ENCODE measurements around the gene ELL. TPM values are rescaled to one million over a fixed set of nuclear protein-coding genes. Genes with fewer than 3 reads are reported as not detected.
"Not testable (repeated sequence)": the region's sequence is repeated elsewhere in the genome, so short reads cannot be mapped to it uniquely, and the experiment has no call there.

ELL gene
- polyA plus RNA-seq, 1 donor: 20.8 TPM

DNA sequence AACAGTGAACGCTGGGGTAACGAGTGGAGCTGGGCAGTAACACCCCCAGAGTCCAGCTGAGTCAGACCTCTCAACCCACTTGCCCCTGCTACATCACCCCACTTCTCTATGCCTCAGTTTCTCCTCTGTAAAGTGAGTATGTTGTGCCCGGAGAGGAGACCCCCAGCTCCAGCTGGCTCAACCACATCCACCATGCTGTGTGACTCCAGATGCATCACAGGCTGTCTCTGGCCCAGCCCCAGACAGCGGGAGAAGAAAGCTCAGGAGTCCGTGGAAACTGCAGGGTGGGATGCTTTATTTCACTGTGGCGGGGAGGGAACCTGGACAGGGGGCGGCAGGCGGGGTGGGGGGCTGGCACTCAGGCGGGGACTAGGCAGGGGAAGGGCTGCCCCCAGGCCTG, 9.6 kb upstream of the ELL start:
- no peak for DNase-seq

DNA sequence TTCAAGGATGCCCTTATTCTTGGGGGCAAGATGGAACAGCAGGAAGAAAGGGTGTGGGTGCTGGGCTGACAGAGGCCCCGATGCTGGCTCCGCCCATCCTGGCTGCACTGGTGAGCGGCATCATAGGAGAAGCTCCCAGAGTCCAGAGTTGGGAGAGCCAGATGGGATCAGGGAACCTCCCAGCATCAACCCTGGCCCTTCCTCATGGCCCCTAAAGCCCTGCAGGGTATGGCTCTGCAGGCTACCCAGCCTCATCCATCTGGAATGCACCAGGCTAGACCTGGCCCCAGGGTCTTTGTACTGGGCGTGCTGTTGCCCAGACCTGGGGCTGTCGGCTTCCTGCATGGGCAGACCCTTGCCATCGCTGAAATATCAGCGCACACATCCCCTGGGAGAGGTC, 7.9 kb upstream of the ELL start:
- DNase-seq: no peak

DNA sequence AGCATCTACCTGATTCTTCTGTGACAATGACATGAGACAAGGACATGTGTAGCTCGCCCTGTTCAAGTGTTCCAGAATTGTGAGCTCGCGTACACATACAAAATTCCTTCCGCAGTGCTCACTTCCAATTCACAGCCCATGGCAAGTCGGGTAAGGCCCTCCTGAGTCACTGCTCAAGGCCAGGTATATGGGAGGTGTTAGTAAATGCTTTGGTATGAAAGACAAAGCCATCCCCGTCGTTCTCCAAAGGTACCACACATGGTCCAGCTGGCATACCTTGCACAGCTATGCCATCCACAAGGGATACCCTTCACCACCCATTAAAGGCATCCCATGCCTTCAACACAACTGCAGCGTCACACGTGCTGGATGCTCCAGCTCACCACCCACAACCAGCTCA, 4.4 kb upstream of the ELL start:
- no peak for DNase-seq

DNA sequence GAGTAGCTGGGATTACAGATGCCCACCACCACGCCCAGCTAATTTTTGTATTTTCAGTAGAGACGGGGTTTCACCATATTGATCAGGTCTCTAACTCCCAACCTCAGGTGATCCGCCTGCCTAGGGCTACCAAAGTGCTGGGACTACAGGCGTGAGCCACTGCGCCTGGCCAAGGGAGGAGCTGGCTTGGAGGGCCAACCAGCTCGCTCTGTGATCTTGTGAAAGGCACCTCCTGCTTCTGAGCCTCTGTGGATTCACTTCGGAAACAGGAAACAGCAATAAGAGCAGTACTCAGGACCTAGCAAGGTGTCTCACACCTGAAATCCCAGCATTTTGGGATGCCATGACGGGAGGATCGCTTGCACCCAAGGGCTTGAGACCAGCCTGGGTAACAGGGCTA, 2.0 kb upstream of the ELL start:
- DNase-seq: no peak

DNA sequence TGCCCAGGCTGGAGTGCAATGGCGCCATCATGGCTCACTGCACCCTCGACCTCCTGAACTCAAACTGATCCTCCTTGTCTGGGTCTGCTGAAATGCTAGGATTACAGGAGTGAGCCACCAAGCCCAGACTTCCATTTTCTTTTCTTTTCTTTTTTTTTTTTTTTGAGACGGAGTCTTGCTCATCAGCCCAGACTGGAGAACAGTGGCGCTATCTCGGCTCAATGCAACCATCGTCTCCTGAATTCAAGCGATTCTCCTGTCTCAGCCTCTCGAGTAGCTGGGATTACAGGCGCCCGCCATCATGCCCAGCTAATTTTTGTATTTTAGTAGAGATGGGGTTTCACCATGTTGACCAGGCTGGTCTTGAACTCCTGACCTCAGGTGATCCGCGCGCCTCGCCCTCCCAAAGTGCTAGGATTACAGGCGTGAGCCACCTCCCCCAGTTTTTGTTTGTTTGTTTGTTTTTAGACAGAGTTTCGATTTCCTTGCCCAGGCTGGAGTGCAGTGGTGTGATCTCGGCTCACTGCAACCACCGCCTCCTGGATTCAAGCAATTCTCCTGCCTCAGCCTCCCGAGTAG, 1.1 kb upstream of the ELL start:
- not testable (repeated sequence) for DNase-seq

DNA sequence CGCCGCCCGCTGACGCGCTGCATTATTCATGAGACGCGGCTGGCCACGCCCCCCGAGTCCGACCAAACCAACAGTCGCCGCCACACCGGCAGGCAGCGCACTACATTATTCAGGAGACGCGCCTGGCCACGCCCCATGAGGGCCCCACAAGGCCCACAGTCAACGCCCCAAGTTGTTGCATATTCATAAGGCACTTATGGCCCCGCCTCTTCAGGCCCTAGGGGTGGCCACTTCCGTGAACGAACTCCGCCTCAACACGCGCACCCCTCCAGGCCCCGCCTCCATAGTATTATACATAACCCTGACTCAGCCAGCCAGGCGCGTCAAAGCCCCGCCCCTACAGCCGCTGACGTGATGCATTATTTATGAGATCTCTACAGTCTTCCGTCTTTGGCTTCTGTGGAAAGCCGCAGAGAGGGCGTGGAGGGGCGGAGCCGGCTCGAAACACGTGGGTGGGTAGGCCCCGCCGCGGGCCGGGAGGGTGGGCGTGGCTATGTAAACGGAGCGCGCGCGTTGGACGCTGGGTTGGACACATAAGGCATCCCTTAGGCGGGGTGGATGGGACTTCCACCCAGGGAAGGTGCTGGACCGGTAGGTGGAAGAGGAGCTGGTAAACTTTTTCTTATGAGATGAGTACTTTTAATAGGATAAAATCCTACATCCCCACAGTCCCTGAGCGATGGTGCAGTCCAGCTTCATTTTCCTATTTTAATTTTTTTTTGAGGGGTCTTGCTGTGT, 423 bp upstream of the ELL start:
- DNase-seq: peak; percentile 100

DNA sequence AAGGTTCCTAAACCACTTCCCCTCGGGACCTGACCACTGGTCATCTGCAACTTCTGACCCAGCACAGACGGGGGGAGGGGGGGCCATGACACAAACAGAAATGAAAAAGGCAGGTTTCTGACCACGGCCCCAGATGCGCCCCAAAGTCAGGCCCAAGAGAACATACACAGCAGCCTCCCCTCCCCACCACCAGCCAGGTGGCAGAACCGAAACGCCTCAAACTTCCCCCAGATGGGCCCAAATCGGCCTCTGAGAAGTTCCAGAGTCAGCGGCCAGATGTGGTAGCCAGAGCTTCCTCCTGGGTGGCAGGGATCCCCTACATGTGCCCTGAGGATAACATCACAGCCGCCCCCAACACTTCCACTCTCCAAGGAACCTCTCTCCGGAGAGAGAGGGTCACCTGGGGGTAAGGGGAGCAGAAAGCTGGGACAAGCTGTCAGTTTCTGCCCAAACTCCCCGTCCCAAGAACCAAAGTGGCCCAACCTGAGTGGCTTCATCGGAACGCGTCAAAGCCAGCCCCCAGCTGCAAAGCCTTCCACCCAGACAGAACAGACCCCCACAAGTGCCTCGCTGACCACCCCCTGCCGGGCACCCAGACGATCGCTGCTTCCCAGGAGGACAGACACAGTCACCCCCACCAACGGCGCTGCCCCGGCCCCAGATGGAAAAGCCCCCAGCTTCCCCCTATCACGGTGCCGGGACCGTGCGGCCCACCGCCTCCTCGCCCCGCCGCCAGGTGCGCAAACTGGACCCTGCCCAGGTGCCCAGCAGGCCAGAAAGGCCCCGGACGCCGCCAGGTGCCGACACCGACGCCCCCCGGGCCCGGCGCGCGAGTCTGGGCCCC, 800 bp downstream of the ELL start:
- no peak for DNase-seq

DNA sequence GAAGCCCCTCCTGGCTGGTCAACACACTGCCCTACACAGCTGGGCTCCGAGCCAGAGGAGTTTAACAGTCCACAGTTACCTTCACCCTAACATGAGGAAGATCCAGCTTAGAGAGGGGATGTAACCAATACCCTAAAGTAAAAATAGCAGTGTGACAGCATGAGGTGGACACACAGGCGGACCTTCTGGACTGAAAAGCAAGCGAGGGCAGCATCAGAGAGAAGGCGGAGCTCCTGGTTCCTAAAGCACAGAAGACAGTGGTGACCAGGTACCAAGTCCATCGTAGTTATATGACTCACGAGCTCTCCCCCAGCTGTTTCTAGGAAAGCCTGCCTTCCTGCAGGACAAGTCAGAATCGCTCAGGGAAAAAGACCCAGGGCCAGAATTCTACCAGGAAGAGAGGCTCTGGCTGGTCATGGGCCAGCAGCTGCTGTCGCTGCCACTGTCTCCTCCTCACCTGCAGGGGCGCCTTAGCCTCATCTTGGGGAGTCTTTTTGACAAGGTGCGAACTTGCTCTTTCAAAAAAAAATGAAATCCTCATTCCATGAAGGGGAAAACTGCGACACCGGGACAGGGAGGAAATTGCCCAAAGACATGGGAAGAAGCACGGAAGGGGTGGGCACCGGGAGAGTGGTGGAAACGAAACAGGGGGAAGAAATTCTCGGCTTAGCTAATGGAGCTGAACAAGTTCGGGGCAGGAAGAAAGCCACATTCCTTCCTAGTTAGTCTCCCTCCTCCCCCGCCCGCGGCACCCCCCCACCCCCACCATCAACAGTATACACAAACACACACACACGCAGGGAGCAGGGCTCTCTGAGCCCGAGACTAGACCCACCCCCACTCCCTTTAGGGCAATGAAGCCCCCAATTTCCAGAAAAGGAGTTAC, 1.7 kb downstream of the ELL start:
- DNase-seq: peak; percentile 66

DNA sequence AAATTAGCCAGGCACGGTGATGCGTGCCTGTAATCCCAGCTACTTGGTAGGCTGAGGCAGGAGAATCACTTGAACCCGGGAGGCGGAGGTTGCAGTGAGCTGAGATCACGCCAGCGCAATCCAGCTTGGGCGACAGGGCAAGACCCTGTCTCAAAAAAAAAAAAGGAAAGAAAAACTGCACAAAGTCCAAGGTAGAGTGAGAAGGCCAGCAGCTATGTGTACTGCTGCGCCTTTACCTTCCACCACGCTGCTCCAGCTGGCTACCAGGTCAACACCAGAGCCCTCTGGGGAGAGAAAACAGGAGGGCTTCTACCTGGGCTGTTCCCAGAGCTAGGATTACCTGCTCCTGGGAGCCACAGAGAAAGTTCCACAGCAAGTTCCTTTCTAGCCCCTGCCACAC, 3.2 kb downstream of the ELL start:
- DNase-seq: no peak

DNA sequence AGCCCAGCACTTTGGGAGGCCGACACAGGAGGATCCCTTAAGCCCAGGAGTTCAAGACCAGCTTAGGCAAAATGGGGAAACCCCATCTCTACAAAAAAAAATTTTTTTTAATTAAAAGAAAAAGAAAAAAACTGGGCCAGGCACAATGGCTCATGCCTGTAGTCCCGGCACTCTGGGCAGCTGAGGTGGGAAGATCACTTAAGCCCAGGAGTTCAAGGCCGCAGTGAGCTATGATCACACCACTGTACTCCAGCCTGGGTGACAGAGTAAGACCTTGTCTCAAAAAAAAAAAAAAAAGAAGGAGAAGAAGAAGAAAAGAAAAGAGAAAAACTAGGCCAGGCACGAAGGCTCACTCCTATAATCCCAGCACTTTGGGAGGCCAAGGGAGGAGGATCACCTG, 4.3 kb downstream of the ELL start:
- no peak for DNase-seq

DNA sequence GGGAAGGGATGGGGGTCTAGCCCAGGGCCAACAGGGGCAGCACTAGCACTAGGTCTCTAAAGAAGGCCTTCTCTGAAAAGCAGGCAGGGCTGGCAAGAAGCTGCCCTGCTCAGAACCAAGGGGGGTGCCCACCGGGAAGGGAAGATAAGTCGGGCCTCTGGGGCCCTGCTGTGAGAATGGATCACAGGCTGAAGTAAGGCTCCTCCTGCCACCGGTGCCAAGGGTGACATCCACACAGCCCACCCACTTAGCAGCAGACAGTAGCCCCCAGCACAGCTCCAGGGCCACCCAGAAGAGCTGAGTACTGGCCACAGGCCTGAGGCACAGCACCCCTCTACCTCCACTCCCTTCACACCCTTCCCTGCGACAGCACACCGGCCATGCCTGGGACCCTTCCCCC, 5.9 kb downstream of the ELL start:
- no peak for DNase-seq

DNA sequence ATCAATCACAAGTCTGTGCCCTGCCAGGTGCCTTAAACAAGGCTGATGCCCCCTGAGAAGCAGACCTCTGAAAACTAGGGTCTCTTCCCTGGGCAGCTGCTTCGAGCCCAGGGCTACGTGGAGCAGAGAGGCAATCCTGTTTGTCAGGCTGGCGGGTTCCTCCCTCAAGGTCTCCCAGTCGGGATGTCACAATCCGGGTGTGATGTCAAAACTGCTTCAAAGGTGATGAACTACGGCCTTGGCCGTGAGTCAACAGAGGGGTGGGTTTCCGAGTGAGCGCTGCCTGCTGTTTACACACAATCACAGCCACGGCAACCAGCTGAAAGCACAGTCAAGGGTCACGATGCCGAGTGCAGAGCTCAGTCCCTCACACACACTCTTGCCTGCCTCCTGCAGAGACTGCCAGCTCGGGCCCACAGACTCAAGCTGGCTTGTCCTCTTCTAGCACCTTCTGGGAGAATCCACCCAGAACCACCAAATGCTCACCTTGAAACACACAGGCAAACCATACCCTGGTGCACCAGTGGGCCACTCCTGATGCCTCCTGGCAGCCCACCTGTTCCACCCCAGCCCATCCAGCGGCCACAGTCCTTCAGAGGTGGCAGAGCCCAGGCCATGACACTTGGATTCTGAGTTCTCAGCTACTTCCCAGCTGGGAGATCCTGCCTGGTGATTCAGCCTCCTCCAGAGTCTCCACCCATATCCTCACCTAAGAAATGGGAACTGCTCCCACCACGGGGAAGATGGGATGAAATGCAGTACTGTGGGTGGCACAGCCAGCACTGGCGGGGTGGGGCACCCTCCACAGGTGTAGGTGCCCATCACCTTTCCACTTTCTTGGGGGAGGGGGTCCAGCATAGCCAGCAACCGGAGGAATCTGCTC, 6.8 kb downstream of the ELL start:
- DNase-seq: no peak

DNA sequence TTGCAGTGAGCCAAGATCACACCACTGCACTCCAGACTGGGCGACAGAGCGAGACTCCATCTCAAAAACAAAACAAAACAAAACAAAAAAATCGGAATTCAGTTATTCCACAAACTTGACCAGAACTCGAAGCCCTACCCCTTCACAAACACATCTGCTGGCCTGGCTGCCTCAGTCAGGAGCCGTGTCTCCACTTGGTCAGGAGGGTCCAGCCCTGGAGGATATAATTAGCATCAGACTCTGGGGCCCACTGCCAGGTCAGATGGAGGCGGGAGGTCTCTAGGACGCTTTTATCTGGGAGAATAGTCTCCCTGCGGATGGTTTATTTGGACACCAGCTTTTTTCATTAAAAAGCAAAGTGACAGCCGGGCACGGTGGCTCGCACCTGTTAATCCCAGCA, 8.0 kb downstream of the ELL start:
- DNase-seq: no peak

DNA sequence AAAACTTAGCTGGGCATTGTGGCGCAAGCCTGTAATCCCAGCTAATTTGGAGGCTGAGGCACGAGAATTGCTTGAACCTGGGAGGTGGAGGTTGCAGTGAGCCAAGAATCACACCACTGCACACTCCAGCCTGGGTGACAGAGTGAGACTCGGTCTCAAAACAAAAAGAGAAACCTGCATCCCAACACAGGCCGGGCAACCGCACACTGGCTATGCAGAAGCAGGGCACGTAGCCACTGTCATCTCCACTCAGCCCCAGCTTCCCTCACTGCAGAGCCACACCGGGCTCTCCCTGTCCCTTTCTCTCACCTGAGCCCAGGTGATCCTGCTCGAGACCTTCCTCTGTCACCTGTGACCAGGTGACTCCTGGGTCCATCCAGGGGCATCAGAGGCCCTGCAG, 11.7 kb downstream of the ELL start:
- no peak for DNase-seq

DNA sequence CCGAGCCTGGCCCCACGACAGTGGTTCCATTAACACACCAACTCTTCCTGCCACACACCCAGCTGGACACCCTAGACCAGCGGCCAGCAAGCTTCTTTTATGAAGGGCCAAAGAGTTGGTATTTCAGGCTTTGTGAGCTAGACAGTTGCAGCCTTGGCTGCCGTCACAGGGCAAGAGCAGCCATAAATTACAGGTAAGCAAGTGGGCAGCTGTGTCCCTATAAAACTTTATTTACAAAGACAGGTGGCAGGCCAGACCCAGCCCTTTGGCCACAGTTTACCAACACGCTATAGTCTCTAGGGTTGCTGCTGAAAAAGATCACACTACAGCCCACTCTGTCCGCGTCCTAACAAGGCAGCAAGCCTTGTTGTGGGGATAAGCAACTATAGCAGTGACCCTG, 13.3 kb downstream of the ELL start:
- DNase-seq: no peak

DNA sequence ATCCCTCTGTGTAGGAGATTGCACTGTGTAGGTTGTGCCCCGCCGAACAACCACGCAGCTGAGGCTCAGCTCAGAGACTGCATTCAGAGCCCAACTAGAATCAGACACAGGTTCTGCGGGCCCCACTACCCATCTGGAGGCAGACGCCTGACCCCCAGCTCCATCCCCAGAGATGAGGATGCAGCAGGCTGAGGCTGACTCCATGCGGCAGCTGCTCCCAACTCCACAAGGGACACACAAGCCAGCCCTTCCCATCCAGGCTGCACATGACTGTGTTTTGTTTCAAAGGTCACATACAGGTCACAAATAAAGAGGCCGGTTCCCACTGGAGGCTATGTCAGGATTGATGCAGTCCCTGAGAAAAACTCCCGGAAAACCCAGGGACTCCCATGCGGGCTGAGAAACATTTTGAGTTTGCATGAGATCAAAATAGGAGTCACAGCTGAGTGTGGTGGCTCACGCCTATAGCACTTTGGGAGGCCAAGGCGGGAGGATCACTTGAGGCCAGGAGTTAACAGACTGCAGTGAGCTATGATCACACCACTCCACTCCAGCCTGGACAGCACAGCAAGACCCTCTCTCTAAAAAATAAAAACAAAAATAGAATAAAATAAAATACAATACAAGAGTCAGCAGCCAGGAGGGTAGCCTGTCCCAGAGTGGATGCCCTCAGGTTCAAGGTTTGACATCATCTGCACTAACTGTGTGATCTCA, 14.0 kb downstream of the ELL start:
- DNase-seq: peak; percentile 63

DNA sequence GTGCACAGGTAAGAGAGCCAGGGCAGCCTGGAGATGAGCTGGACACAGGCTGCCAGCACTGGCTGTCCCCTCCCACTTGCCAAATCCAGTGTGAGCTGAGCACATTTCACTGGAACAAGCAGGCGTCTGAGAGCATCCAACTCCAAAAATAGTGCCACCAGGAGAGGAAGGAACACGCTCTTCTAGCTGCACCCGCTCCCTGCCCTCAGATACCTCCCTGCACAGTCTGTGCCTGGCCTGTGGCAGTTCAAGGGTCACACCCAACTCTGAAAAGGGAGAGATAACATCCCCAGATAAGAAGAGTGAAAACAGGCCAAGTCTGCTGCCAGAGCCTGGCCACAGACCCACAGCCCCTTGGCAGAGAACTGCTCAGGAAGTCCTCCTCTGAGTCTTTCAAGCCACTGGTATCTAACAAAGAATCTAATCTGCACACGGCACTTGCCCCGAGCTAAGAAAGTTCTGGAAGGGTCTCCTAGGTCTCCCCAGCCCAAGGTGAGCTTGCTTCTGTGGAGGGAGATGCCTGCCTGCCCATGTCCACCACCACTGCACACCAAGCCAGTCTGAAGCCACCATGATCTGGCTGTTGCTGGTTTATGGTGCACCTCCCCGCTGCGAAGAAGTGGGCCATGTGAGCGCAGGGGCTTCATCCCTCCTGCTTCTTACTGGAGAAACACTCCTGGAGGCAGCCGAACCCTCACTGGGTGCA, 14.7 kb downstream of the ELL start:
- DNase-seq: no peak

DNA sequence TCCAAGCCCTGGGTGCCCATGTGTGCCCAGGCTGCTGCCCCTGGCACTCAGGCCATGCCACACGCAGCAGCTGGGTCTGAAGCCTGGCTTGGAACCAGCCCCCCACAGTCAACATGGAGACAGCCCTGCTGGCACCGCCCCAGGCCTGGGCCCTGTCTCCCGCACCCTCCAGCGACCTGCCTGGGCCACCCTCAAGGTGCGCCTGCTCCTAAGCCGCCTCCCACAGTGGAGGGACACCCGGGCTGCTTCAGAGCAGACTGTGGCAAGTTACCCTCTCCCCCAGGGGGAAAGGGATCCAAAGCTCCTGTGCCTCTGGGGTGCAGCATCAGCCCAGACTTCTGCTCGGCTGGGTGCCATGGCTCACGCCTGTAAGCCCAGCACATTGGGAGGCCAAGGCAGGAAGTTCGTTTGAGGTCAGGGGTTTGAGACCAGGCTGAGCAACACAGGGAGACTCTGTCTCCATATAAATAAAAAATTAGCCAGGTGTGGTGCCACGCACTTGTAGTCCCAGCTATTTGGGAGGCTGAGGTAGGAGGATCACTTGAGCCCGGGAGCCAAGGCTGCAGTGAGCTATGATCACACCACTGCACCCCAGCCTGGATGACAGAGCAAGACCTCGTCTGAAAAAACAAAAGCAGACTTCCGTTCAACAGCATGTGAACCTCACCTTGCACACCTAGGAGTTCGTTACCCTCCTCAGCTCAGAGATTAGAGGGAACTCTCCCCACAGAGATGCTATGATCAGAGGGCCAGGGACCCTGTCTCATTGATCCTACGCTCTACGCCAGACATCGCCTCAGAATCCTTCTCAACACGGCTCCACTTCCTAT, 15.6 kb downstream of the ELL start:
- no peak for DNase-seq

DNA sequence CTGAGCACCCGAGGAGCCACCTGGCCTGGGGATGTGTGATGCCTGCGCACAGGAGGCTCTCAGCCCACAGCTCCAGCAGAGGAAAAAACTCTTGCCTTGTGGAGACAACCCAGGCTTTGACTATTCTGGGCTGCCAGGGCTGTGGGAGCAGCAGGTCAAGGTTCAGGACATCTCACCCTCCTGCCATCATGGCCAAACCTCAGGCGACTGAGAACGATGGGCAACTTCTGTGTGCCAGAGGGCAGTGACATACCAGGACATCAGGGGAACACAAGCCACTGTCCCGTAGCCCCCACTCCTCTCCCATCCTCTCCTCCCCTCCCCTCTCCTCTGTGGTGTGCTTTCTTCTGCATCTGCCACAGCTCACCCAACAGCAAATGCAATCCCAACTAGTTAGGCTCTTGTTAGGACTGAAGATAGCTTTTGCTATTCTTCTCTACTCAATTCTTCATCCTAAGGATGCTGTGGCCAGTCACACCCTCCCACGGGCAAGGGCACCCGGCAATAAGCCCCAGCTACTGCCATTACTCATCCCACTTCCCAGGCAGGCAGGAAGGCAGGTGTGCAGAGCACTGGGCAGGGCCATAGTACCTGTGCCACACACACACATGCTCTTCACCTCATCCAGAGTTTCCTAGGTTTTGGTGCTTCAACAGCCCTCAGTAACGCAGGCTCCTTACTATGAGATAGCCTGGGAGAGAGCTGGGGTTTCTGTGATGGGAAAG, 16.8 kb downstream of the ELL start:
- DNase-seq: no peak

Data from hindlimb muscle (tissue), 1 donor.